B cell (primary cell): ENCODE data around the gene CERK.

ENCODE experiments used
- EZH2 ChIP-seq: IDR thresholded peaks from 2 replicates; pipeline ENCODE4 v1.6.1; 2012; ENCODE audit warnings: borderline replicate concordance, low read depth, mild to moderate bottlenecking, moderate library complexity, low read length; ENCODE audit not compliant: insufficient read depth, poor library complexity, severe bottlenecking
- TF ChIP-seq, protein P1 (sequence below): fragments of 200-600 bp; IDR thresholded peaks from one replicate; pipeline ENCODE4 v1.8.0; 2022; ENCODE audit warnings: antibody characterized with exemption, mild to moderate bottlenecking

DNA sequence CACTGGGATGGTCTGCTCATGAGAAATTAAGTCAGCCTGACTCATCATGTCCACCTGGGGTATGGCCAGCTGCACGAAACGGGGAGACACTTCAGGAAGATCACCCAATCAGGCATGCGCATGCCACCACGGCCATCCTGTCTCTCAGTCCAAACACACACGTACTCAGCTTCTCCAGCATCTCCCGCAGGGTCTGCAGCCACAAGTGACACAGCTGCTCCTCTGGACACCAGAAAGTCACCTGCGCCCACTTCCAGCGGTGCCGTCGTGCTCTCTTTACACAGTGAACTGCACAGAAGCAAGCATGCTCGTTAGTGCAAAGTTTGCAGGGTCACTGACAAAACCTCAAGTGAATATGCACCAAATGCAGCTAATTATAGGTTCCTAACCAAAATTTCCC, 18.1 kb downstream of the CERK start:
- TF ChIP-seq, protein P1, sequence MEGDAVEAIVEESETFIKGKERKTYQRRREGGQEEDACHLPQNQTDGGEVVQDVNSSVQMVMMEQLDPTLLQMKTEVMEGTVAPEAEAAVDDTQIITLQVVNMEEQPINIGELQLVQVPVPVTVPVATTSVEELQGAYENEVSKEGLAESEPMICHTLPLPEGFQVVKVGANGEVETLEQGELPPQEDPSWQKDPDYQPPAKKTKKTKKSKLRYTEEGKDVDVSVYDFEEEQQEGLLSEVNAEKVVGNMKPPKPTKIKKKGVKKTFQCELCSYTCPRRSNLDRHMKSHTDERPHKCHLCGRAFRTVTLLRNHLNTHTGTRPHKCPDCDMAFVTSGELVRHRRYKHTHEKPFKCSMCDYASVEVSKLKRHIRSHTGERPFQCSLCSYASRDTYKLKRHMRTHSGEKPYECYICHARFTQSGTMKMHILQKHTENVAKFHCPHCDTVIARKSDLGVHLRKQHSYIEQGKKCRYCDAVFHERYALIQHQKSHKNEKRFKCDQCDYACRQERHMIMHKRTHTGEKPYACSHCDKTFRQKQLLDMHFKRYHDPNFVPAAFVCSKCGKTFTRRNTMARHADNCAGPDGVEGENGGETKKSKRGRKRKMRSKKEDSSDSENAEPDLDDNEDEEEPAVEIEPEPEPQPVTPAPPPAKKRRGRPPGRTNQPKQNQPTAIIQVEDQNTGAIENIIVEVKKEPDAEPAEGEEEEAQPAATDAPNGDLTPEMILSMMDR, result no peak
- no peak for TF ChIP-seq EZH2
